ENCODE data around the gene FAS.

DNA sequence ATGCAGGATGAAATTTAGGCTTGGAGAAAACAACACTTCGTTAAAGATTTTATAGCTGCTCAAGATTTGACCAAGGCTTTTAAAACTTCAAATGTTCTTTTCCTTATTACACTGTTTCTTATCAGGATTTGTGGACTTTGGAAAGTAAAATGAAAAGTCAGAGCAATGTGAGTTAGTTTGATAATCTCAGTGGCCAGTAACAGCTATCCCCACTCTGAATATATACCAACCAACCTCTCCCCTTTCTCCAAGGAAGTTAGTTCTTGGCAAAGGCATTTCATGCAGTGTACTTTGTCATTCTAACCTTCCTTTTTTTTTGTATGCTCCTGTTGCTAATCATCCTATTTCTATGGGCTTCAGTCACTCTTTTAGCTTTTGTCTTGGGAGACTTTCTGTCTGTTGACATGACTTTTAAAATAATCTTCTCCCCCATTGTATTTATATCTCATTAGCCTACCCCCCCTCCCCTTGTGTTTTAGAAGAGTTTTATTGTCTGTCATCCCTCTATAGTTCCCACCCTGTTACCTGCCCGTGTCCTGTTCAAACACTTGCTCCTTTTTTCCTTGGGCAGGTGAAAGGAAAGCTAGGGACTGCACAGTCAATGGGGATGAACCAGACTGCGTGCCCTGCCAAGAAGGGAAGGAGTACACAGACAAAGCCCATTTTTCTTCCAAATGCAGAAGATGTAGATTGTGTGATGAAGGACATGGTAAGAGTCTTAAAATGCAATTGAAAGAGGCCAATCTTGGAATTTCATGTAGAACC is 16.7 kb downstream of the FAS start:
- TF ChIP-seq CTCF (IDR thresholded peaks at IDR 0.05 in 2 of 3, conservative IDR thresholded peaks at IDR 0.05 in 1 of 3; ENCODE audit: insufficient read depth in 2 of 3, low read depth in 1 of 3, low read length in 3 of 3) (no peak), POLR2AphosphoS5 (IDR thresholded peaks at IDR 0.05; ENCODE audit: control insufficient read depth, insufficient read depth, low read depth, low read length) (no peak)
- TF ChIP-seq, protein P1, sequence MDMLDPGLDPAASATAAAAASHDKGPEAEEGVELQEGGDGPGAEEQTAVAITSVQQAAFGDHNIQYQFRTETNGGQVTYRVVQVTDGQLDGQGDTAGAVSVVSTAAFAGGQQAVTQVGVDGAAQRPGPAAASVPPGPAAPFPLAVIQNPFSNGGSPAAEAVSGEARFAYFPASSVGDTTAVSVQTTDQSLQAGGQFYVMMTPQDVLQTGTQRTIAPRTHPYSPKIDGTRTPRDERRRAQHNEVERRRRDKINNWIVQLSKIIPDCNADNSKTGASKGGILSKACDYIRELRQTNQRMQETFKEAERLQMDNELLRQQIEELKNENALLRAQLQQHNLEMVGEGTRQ (CRISPR knock-in tag; IDR thresholded peaks at IDR 0.05): no peak

All from K562 (cell line).